ENCODE data around the gene TYW5.

Gene TYW5

DNA sequence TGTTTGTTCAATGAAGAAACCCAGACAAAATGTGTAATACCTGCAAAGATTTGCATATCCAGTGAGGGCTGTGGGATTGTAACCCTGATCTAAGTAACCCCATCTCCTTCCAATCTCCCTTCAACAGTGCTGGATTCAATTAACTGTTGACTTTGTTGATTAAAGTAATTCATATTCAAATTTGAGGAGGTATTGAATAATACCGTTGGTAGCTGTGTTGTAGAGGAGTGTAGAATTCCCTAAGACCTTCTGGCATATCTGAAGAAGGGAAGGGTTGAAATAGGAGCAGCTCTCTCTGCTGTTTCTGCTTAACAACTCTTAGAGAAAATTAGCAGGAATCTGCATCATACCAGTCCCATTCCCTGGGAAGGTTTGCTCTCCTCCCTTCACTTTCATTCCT lies 28.2 kb upstream of the TYW5 start:
- DNase-seq = no peak
- no peak overlapping the region for H2BK120ac ChIP-seq (ENCODE audit: low read depth, low read length)
- H3K23ac ChIP-seq (ENCODE audit: low read length in 2 of 2) = no peak overlapping the region
- no peak overlapping the region for H4K91ac ChIP-seq (ENCODE audit: low read length)
- H4K8ac ChIP-seq (ENCODE audit: low read length) = no peak overlapping the region
- H3K4me3 ChIP-seq (ENCODE audit: insufficient read depth in 1 of 2, low read depth in 1 of 2, low read length in 2 of 2) = no peak overlapping the region
- no peaks in the 10 kb centered on the region for H3K9me3 ChIP-seq (ENCODE audit: control insufficient read depth, low read length)
- no peak overlapping the region for H2BK15ac ChIP-seq (ENCODE audit: low read depth, poor library complexity, severe bottlenecking)
- peaks cover 4% of the 10 kb centered on the region for H3K4me1 ChIP-seq (ENCODE audit: control insufficient read depth, insufficient read depth, low read depth, low read length)
- H3K18ac ChIP-seq (ENCODE audit: low read depth in 1 of 2, low read length in 2 of 2) = no peak overlapping the region
- H3K27ac ChIP-seq (ENCODE audit: low read length, poor library complexity, severe bottlenecking) = no peak overlapping the region
- no peak overlapping the region for H3K4me2 ChIP-seq (ENCODE audit: low read length, poor library complexity, severe bottlenecking)
- H2AFZ ChIP-seq (ENCODE audit: low read depth, low read length) = no peak overlapping the region
- no peak overlapping the region for H2BK5ac ChIP-seq (ENCODE audit: low read depth, low read length, poor library complexity, severe bottlenecking)
- no peak overlapping the region for H2BK12ac ChIP-seq (ENCODE audit: low read length in 2 of 2)
- H3K79me1 ChIP-seq (replicated peaks; ENCODE audit: low read length, poor library complexity, severe bottlenecking) = peaks cover 2% of the 10 kb centered on the region
- no peaks in the 10 kb centered on the region for H3K27me3 ChIP-seq (ENCODE audit: control insufficient read depth in 1 of 2, insufficient read depth in 1 of 2, low read length in 2 of 2)
- no peak overlapping the region for H3K14ac ChIP-seq (ENCODE audit: low read length in 2 of 2)
- H3K4ac ChIP-seq (ENCODE audit: low read depth in 1 of 2, low read length in 2 of 2) = no peak overlapping the region
- H3K36me3 ChIP-seq (ENCODE audit: control insufficient read depth in 1 of 2, insufficient read depth in 2 of 2, low read depth in 1 of 2, low read length in 2 of 2) = no peaks in the 10 kb centered on the region
- H3K9ac ChIP-seq (ENCODE audit: low read length) = no peak overlapping the region
- WGBS = 50% methylated on average over 1 of the region's 1 CpG
- no peak overlapping the region for H2AK5ac ChIP-seq (ENCODE audit: low read length, severe bottlenecking)

- Histone ChIP-seq H3K4me3 (ENCODE audit: insufficient read depth in 1 of 2, low read depth in 1 of 2, low read length in 2 of 2) (no peak overlapping the region), H2BK120ac (ENCODE audit: low read depth, low read length) (peak overlapping the region; percentile 61), H2BK12ac (ENCODE audit: low read length in 2 of 2) (no peak overlapping the region), H2AFZ (ENCODE audit: low read depth, low read length) (no peak overlapping the region), H2AK5ac (ENCODE audit: low read length, severe bottlenecking) (no peak overlapping the region), H3K4me2 (ENCODE audit: low read length, poor library complexity, severe bottlenecking) (no peak overlapping the region), H3K9ac (ENCODE audit: low read length) (no peak overlapping the region), H3K23ac (ENCODE audit: low read length in 2 of 2) (no peak overlapping the region), H3K79me1 (replicated peaks; ENCODE audit: low read length, poor library complexity, severe bottlenecking) (peaks cover 2% of the 10 kb centered on the region), H2BK5ac (ENCODE audit: low read depth, low read length, poor library complexity, severe bottlenecking) (no peak overlapping the region), H3K4ac (ENCODE audit: low read depth in 1 of 2, low read length in 2 of 2) (peak overlapping the region in 1 of 2 experiments; percentile 24), H3K14ac (ENCODE audit: low read length in 2 of 2) (no peak overlapping the region), H3K4me1 (ENCODE audit: control insufficient read depth, insufficient read depth, low read depth, low read length) (peaks cover 4% of the 10 kb centered on the region), H3K27ac (ENCODE audit: low read length, poor library complexity, severe bottlenecking) (peak overlapping the region; percentile 43), H3K36me3 (ENCODE audit: control insufficient read depth in 1 of 2, insufficient read depth in 2 of 2, low read depth in 1 of 2, low read length in 2 of 2) (no peaks in the 10 kb centered on the region), H3K18ac (ENCODE audit: low read depth in 1 of 2, low read length in 2 of 2) (peak overlapping the region; percentile 61 to 72), H3K27me3 (ENCODE audit: control insufficient read depth in 1 of 2, insufficient read depth in 1 of 2, low read length in 2 of 2) (no peaks in the 10 kb centered on the region), H2BK15ac (ENCODE audit: low read depth, poor library complexity, severe bottlenecking) (no peak overlapping the region), H3K9me3 (ENCODE audit: control insufficient read depth, low read length) (no peaks in the 10 kb centered on the region), H4K8ac (ENCODE audit: low read length) (no peak overlapping the region), H4K91ac (ENCODE audit: low read length) (peak overlapping the region; percentile 37)
- 68% methylated on average over 5 of the region's 5 CpGs for WGBS
- no peak for DNase-seq
Measured at GRCh38 chr2:199982126-199982843, 27.0 kb upstream of the TYW5 start.

DNA sequence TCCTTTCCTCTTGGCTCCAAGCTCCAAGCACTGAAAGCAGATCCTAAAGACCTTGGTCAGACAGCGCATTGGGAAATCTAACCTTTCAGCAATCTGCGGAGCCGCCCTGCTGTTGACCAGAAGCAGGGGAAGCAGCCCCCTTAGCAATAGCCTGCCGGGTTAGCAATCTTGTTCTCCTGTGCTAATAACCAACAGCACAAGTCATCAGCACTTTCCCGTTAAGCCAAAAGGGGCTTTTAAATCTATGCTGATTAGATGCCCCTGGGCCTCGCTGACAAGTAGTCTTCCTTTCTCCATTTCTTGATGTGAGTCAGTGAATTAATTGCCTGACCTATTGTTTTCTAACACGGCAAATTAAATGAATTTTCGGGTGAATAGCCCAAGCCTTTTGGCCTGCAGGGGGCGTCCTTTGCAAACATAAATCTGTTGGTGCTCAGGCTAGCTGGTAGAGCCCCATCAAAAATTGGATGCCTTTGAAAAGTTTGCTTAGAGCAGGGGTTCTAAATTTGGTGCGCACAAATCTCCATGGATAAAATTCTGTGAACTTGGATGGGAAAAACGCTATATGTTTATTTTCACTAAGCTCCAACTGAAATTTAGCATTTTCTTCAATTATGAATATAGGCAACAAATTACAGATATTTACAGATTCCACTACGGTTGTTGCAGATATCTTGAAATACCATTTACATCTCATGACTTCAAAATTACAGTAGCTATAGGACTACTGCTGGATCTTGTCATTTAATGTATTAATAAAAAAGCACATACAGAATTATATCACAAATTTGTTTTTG lies 24.7 kb upstream of the TYW5 start:
- Histone ChIP-seq H3K4me1 (ENCODE audit: control insufficient read depth, insufficient read depth, low read depth, low read length) (peaks cover 4% of the 10 kb centered on the region), H3K4me3 (ENCODE audit: insufficient read depth in 1 of 2, low read depth in 1 of 2, low read length in 2 of 2) (peak overlapping the region in 1 of 2 experiments; percentile 68), H3K9ac (ENCODE audit: low read length) (peak overlapping the region; percentile 76), H3K23ac (ENCODE audit: low read length in 2 of 2) (no peak overlapping the region), H4K8ac (ENCODE audit: low read length) (peak overlapping the region; percentile 41), H2AFZ (ENCODE audit: low read depth, low read length) (no peak overlapping the region), H2BK120ac (ENCODE audit: low read depth, low read length) (no peak overlapping the region), H3K9me3 (ENCODE audit: control insufficient read depth, low read length) (no peaks in the 10 kb centered on the region), H2BK15ac (ENCODE audit: low read depth, poor library complexity, severe bottlenecking) (no peak overlapping the region), H2BK12ac (ENCODE audit: low read length in 2 of 2) (peak overlapping the region in 1 of 2 experiments; percentile 65), H2BK5ac (ENCODE audit: low read depth, low read length, poor library complexity, severe bottlenecking) (no peak overlapping the region), H2AK5ac (ENCODE audit: low read length, severe bottlenecking) (no peak overlapping the region), H3K27ac (ENCODE audit: low read length, poor library complexity, severe bottlenecking) (no peak overlapping the region), H3K18ac (ENCODE audit: low read depth in 1 of 2, low read length in 2 of 2) (peak overlapping the region in 1 of 2 experiments; percentile 35), H3K14ac (ENCODE audit: low read length in 2 of 2) (no peak overlapping the region), H3K4ac (ENCODE audit: low read depth in 1 of 2, low read length in 2 of 2) (no peak overlapping the region), H3K79me1 (replicated peaks; ENCODE audit: low read length, poor library complexity, severe bottlenecking) (peaks cover 2% of the 10 kb centered on the region), H3K36me3 (ENCODE audit: control insufficient read depth in 1 of 2, insufficient read depth in 2 of 2, low read depth in 1 of 2, low read length in 2 of 2) (no peaks in the 10 kb centered on the region), H3K4me2 (ENCODE audit: low read length, poor library complexity, severe bottlenecking) (peak overlapping the region; percentile 50), H4K91ac (ENCODE audit: low read length) (no peak overlapping the region), H3K27me3 (ENCODE audit: control insufficient read depth in 1 of 2, insufficient read depth in 1 of 2, low read length in 2 of 2) (no peaks in the 10 kb centered on the region)
- peak; percentile 81 for DNase-seq
- WGBS = 13% methylated on average over 10 of the region's 12 CpGs

- Histone ChIP-seq H3K9me3 (ENCODE audit: control insufficient read depth, low read length) (no peaks in the 10 kb centered on the region), H2BK12ac (ENCODE audit: low read length in 2 of 2) (peak overlapping the region in 1 of 2 experiments; percentile 7), H4K8ac (ENCODE audit: low read length) (no peak overlapping the region), H2BK5ac (ENCODE audit: low read depth, low read length, poor library complexity, severe bottlenecking) (no peak overlapping the region), H3K4me3 (ENCODE audit: insufficient read depth in 1 of 2, low read depth in 1 of 2, low read length in 2 of 2) (peak overlapping the region in 1 of 2 experiments; percentile 68), H3K27ac (ENCODE audit: low read length, poor library complexity, severe bottlenecking) (no peak overlapping the region), H3K4ac (ENCODE audit: low read depth in 1 of 2, low read length in 2 of 2) (no peak overlapping the region), H2AK5ac (ENCODE audit: low read length, severe bottlenecking) (no peak overlapping the region), H3K36me3 (ENCODE audit: control insufficient read depth in 1 of 2, insufficient read depth in 2 of 2, low read depth in 1 of 2, low read length in 2 of 2) (peaks cover 0 to 4% of the 10 kb centered on the region in 2 experiments), H2AFZ (ENCODE audit: low read depth, low read length) (no peak overlapping the region), H4K91ac (ENCODE audit: low read length) (no peak overlapping the region), H3K18ac (ENCODE audit: low read depth in 1 of 2, low read length in 2 of 2) (no peak overlapping the region), H2BK120ac (ENCODE audit: low read depth, low read length) (no peak overlapping the region), H3K4me1 (ENCODE audit: control insufficient read depth, insufficient read depth, low read depth, low read length) (peaks cover 4% of the 10 kb centered on the region), H2BK15ac (ENCODE audit: low read depth, poor library complexity, severe bottlenecking) (no peak overlapping the region), H3K79me1 (replicated peaks; ENCODE audit: low read length, poor library complexity, severe bottlenecking) (peaks cover 2% of the 10 kb centered on the region), H3K23ac (ENCODE audit: low read length in 2 of 2) (no peak overlapping the region), H3K9ac (ENCODE audit: low read length) (peak overlapping the region; percentile 76), H3K27me3 (ENCODE audit: control insufficient read depth in 1 of 2, insufficient read depth in 1 of 2, low read length in 2 of 2) (no peaks in the 10 kb centered on the region), H3K14ac (ENCODE audit: low read length in 2 of 2) (no peak overlapping the region), H3K4me2 (ENCODE audit: low read length, poor library complexity, severe bottlenecking) (no peak overlapping the region)
- DNase-seq = no peak
- 80% methylated on average over 4 of the region's 5 CpGs for WGBS
Measured at GRCh38 chr2:199979398-199979797, 24.1 kb upstream of the TYW5 start.
